HG02981 (cell line): ENCODE data around the gene CCDC88C.

Experiments used
- ATAC-seq: cut with Tn5 transposase; IDR thresholded peaks from one replicate; pipeline ENCODE4 v1.9.1; 2021; ENCODE audit warnings: mild to moderate bottlenecking, moderate library complexity; ENCODE audit not compliant: unreplicated experiment

Gene CCDC88C

GRCh38 chr14:91399868-91400640, 17.6 kb downstream of the CCDC88C start:
- no peak for ATAC-seq

DNA sequence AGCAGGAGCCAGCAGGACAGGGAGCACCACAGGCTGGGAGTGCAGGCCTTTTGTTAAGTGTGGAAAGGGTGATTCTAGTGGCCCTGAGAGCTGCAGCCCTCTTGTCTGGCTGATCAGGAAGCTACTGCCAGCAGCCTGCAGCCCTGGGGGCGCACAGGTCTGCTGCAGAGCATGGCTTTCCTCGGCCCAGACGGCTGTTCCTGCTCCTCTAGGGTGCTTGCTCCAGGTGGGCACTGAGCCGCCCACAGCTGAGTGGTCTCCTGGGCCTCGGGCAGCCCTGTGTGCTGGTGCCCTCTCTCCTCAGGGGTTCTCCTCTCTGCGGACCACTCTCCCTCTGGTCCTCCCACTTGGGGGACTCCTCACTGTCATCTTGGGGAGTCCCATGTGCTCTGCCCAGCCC, 18.9 kb downstream of the CCDC88C start:
- ATAC-seq: no peak

GRCh38 chr14:91397965-91398591, 19.5 kb downstream of the CCDC88C start:
- no peak for ATAC-seq

GRCh38 chr14:91396959-91397815, 20.4 kb downstream of the CCDC88C start:
- ATAC-seq: peak; percentile 83

GRCh38 chr14:91396013-91396660, 21.5 kb downstream of the CCDC88C start:
- no peak for ATAC-seq

DNA sequence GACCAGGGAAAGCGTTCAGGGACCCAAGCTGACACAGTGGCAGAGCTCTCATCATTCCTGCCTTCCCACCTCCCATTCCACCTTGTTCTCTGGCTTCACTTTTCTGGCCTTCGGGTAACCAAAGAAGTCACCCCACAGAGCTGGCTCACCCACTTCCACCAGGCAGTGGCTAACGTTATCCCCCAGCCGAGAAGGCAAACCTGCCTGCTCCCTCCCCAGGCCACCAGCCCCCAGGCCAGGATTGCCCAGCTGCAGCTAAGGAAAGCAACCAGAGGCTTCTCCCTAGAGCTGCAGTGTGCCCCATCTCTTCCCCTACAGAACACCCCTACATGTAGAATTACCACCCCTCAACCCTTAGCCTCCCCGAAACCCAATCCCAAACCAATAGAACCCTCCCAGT, 22.2 kb downstream of the CCDC88C start:
- no peak for ATAC-seq

DNA sequence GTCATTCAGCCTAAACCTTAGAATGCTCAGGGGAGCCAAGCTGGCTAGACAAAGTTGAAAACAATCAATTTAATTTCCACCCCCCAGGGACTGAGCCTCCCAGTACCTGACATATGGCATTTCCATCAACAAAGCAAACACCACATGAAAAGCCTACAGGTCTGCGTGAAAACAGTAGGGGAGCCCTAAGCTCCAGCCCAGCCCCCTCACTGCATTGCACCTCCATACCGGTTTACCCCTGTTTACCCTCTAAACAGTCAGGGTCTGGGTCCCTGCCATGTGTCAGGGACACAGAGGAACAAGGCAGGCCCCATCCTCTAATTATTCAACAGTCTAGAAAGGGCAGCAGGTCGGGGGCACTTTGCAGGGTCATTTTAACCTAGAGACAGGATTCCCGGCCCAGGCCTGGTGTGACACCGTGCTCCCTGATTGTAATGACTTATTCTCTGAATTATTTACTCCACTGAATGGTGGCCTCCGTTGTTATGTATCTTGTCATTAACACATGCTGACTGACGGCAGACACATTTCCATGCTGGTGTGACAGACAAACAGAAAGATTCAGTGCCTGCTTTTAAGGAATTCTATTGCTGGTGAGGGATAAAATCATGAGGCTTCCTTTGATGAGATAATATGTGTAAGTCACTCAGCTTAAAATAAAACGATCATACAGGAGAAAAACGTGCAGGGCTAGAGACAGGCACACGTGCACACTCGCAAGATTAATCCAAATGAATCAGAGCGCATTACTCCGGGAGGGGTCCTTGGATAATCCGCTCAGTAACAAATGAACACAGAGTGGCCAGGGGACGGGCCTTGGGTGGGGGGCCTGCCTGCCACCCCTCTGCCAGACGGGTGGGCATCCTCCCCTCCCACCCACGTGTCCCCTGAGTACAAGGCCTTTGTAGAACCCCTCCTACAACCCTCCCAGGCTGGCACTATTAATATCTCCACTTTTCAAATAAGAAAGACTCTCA, 23.2 kb downstream of the CCDC88C start:
- ATAC-seq: no peak

DNA sequence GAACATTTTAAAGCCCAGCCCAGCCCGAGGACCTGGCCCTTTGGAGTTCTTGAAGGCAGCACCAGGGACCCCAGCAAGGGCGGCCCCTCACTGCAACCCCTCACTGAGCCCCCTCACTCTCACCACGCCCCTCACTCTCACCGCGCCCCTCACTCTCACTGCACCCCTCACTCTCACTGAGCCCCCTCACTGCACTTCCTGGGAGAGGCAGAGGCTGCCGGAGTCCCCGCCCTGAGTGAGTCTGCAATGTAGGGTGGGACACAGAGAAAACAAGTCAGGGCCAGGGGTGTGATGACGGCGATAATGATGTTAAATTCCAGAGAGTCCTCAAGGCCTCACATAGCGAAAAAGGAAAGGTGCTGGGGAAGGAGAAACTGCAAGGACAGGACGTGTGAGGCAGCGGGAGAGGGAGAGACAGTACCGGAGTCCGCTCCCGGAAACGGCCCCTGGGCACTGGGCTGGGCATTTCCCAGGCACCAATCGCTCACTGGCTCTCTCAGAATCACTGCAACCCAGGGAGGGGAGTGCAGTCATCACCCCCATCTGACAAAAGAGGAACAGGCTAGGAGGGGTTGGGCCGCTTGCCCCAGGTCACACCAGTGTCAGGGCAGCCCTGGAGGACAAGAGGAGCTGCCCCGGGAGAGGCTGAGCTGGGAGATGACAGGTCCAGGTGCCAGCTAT, 24.9 kb downstream of the CCDC88C start:
- ATAC-seq: no peak

DNA sequence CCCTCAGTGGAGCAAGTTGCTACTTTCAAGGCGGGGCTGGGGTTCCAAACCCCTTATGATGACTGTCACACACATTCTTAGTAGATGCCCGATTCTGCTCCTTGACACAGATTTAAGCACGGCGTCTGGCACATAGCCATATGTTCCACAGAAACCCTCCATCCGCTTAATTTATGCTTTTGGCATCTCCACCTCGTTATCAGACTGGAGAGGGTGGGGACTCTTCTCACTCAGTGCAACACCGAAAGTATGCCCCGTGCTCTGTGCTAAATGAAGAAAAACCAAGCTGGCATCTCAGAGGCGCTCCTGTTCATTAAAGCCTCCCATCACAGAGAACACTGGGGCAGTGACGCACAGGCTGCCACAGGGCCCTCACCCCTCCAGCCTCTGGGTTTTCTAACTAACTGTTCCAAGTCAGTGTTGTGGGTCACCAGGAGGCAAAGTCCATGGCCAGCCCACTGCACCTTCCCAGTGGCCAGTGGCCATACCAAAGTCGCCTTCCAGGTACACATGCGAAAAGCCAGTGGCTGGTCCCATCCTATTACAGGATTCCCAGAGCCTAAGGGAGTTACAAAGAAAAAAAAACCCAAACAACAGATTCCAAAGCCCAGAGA, 27.3 kb downstream of the CCDC88C start:
- ATAC-seq: no peak

- ATAC-seq: no peak
Measured at GRCh38 chr14:91389150-91389549, 28.5 kb downstream of the CCDC88C start.

- peak; percentile 53 for ATAC-seq
Measured at GRCh38 chr14:91388551-91388975, 29.1 kb downstream of the CCDC88C start.

DNA sequence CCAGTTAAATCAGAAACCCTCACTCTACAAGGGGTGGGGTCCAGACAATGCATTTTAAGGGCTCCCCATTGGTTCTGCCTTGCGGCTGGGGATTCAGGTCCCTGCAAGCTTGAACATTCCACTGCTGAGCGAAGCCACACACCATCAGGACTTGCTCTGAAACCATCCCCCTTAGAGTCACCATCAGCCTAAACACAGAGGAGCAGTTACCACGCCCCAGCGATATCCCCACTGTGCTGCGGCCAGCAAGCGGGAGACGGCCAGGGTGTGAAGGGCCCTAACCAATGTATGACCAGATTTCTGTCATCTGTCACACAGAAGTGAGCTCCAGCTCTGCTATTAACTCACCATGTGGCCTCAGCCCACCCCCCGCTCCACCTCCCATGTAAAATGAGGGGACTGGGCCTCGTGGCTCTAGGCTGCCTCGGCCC, 29.7 kb downstream of the CCDC88C start:
- ATAC-seq: no peak

GRCh38 chr14:91387169-91387835, 30.3 kb downstream of the CCDC88C start:
- no peak for ATAC-seq

GRCh38 chr14:91385697-91386096, 31.9 kb downstream of the CCDC88C start:
- ATAC-seq: no peak

- ATAC-seq: no peak
Measured at GRCh38 chr14:91385224-91385623, 32.4 kb downstream of the CCDC88C start.

GRCh38 chr14:91383439-91383838, 34.2 kb downstream of the CCDC88C start:
- ATAC-seq: no peak

DNA sequence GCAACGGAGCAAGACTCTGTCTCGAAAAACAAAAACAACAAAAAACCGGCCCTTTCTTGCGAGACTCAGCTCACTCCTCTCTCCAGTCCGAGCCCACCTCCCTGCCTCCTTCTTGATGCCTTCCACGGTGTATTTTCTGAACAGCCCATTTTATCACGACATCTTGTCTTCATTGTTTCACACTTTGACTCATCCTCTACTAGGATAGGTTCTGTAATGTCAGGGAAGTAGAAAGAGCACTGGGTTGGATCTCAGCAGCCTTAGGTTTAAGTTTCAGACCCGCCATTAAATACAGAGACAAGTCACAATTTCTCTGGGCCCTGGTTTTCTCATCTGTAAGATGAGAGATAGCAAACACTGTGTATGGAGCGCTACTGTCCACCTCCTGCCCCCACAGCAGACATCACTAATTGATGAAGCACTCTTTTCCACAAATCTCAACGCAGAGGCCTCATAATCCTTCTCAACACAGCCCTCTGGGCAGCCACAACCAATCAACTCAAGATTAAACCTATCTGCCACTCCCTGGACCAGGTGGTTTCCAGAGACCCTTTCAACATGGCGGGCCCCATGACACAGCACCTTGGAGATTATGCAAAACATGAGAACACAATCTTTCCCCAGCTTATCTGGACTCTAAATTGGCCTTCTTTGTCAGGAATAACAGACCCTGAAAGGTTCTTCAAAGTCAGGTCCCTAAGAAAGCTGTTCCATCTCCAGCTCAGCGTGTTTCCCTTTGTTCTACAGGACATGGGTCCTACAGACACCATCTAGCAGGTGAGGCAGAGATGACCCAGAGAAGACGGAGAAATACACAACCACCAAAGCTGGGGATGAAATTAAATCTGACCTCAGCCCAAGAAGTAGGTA, 35.6 kb downstream of the CCDC88C start:
- no peak for ATAC-seq
